DMS153 (cell line): ENCODE data around the gene PURA.
A peak's percentile ranks its signal among the peaks of the same experiment; 100 is the strongest.

Source experiments
- DNase-seq: peaks from one replicate; lab custom pipeline; 2025; lab: John Stamatoyannopoulos, UW

PURA gene

GRCh38 chr5:140159014-140159927 is 45.4 kb downstream of the PURA start:
- no peak for DNase-seq

- no peak for DNase-seq
Measured at GRCh38 chr5:140162275-140162674, 48.4 kb downstream of the PURA start.

GRCh38 chr5:140162781-140163180 is 48.9 kb downstream of the PURA start:
- no peak for DNase-seq

- no peak for DNase-seq
Measured at GRCh38 chr5:140165101-140165922, 51.4 kb downstream of the PURA start.

- DNase-seq, result no peak
Measured at GRCh38 chr5:140165923-140166270, 52.0 kb downstream of the PURA start.

- no peak for DNase-seq
Measured at GRCh38 chr5:140166911-140167310, 53.0 kb downstream of the PURA start.

GRCh38 chr5:140168371-140168770 is 54.5 kb downstream of the PURA start:
- DNase-seq, result no peak

- DNase-seq, result no peak
Measured at GRCh38 chr5:140169410-140169809, 55.5 kb downstream of the PURA start.

GRCh38 chr5:140172483-140172882 is 58.6 kb downstream of the PURA start:
- DNase-seq, result no peak

GRCh38 chr5:140174014-140174413 is 60.1 kb downstream of the PURA start:
- DNase-seq, result no peak

- peak; percentile 86 for DNase-seq
Measured at GRCh38 chr5:140174465-140175366, 60.8 kb downstream of the PURA start, which contains the start of gene CYSTM1. CYSTM1 (plus strand) TSS chr5:140175188; CDS start chr5:140194466, 19,278 bp downstream.
